ENCODE results near the gene LRP1B. TPM values are rescaled to one million over a fixed set of nuclear protein-coding genes. Genes with fewer than 3 reads are reported as not detected.

Gene LRP1B
- total RNA-seq, 1 donor from 2014 or later = 8.8 TPM

GRCh38 chr2:140701726-140702125 is 1429.1 kb downstream of the LRP1B start:
- Histone ChIP-seq H3K4me1 (no peaks in the 10 kb centered on the region), H3K27ac (no peak overlapping the region), H3K4me3 (no peak overlapping the region), H3K9me3 (no peaks in the 10 kb centered on the region), H3K36me3 (no peaks in the 10 kb centered on the region), H3K27me3 (no peaks in the 10 kb centered on the region)
- intact Hi-C loops (cut with DNase I) = no loop called here
- no peak for DNase-seq (ENCODE audit: extremely low spot score in 2 of 2)
- TF ChIP-seq POLR2A (IDR thresholded peaks at IDR 0.05) = no peak
- TF ChIP-seq CTCF (IDR thresholded peaks at IDR 0.05) = no peak
- no peak for TF ChIP-seq POLR2AphosphoS5 (IDR thresholded peaks at IDR 0.05; ENCODE audit: insufficient read depth in 1 of 2, low read depth in 1 of 2)

GRCh38 chr2:140698636-140699035 is 1432.2 kb downstream of the LRP1B start:
- no peaks in the 10 kb centered on the region for H3K4me1 ChIP-seq
- DNase-seq (ENCODE audit: extremely low spot score in 2 of 2) = no peak
- H3K27me3 ChIP-seq = no peaks in the 10 kb centered on the region
- no peaks in the 10 kb centered on the region for H3K36me3 ChIP-seq
- H3K4me3 ChIP-seq = no peak overlapping the region
- TF ChIP-seq POLR2A (IDR thresholded peaks at IDR 0.05) (no peak), POLR2AphosphoS5 (IDR thresholded peaks at IDR 0.05; ENCODE audit: insufficient read depth in 1 of 2, low read depth in 1 of 2) (no peak), CTCF (IDR thresholded peaks at IDR 0.05) (no peak)
- H3K27ac ChIP-seq = no peak overlapping the region
- no peaks in the 10 kb centered on the region for H3K9me3 ChIP-seq
- intact Hi-C loops (cut with DNase I) = no loop called here

GRCh38 chr2:140696449-140696848 is 1434.4 kb downstream of the LRP1B start:
- no peaks in the 10 kb centered on the region for H3K4me1 ChIP-seq
- no peak overlapping the region for H3K4me3 ChIP-seq
- H3K9me3 ChIP-seq = no peaks in the 10 kb centered on the region
- DNase-seq (ENCODE audit: extremely low spot score in 2 of 2) = no peak
- no peak for TF ChIP-seq POLR2AphosphoS5 (IDR thresholded peaks at IDR 0.05; ENCODE audit: insufficient read depth in 1 of 2, low read depth in 1 of 2)
- no peak for TF ChIP-seq POLR2A (IDR thresholded peaks at IDR 0.05)
- TF ChIP-seq CTCF (IDR thresholded peaks at IDR 0.05) = no peak
- no peaks in the 10 kb centered on the region for H3K27me3 ChIP-seq
- H3K36me3 ChIP-seq = no peaks in the 10 kb centered on the region
- intact Hi-C loops (cut with DNase I) = no loop called here
- no peak overlapping the region for H3K27ac ChIP-seq

GRCh38 chr2:140695155-140695554 is 1435.7 kb downstream of the LRP1B start:
- Histone ChIP-seq H3K27ac (no peak overlapping the region), H3K4me1 (no peaks in the 10 kb centered on the region)
- no peak for TF ChIP-seq POLR2A (IDR thresholded peaks at IDR 0.05)
- TF ChIP-seq CTCF (IDR thresholded peaks at IDR 0.05) = no peak
- TF ChIP-seq POLR2AphosphoS5 (IDR thresholded peaks at IDR 0.05; ENCODE audit: insufficient read depth in 1 of 2, low read depth in 1 of 2) = no peak

GRCh38 chr2:140687825-140688224 is 1443.0 kb downstream of the LRP1B start:
- H3K27ac ChIP-seq = no peak overlapping the region
- H3K9me3 ChIP-seq = no peaks in the 10 kb centered on the region
- DNase-seq (ENCODE audit: extremely low spot score in 2 of 2) = no peak
- no peaks in the 10 kb centered on the region for H3K4me1 ChIP-seq
- no peak overlapping the region for H3K4me3 ChIP-seq
- TF ChIP-seq POLR2A (IDR thresholded peaks at IDR 0.05) = no peak
- no peak for TF ChIP-seq POLR2AphosphoS5 (IDR thresholded peaks at IDR 0.05; ENCODE audit: insufficient read depth in 1 of 2, low read depth in 1 of 2)
- no peak for TF ChIP-seq CTCF (IDR thresholded peaks at IDR 0.05)
- no peaks in the 10 kb centered on the region for H3K27me3 ChIP-seq
- intact Hi-C loops (cut with DNase I) = no loop called here
- H3K36me3 ChIP-seq = no peaks in the 10 kb centered on the region

More at GRCh38 chr2:140695155-140695554, 1435.7 kb downstream of the LRP1B start:
- intact Hi-C loops (cut with DNase I) = no loop called here
- Histone ChIP-seq H3K9me3 (no peaks in the 10 kb centered on the region), H3K4me3 (no peak overlapping the region), H3K36me3 (no peaks in the 10 kb centered on the region), H3K27me3 (no peaks in the 10 kb centered on the region)
- no peak for DNase-seq (ENCODE audit: extremely low spot score in 2 of 2)

Measured in vagina (tissue), 2 donors.